ENCODE results near the gene KRTAP5-3. TPM values are rescaled to one million over a fixed set of nuclear protein-coding genes. Genes with fewer than 3 reads are reported as not detected.
A peak's percentile ranks its signal among the peaks of the same experiment; 100 is the strongest.

Gene KRTAP5-3
- total and polyA plus RNA-seq, 2 experiments from 2014 or later: not detected

- H3K27me3 ChIP-seq: peaks cover 4% of the 10 kb centered on the region
- H3K27ac ChIP-seq: no peak overlapping the region
- no peaks in the 10 kb centered on the region for H3K36me3 ChIP-seq
- H3K4me3 ChIP-seq: no peak overlapping the region
- TF ChIP-seq, protein P1, sequence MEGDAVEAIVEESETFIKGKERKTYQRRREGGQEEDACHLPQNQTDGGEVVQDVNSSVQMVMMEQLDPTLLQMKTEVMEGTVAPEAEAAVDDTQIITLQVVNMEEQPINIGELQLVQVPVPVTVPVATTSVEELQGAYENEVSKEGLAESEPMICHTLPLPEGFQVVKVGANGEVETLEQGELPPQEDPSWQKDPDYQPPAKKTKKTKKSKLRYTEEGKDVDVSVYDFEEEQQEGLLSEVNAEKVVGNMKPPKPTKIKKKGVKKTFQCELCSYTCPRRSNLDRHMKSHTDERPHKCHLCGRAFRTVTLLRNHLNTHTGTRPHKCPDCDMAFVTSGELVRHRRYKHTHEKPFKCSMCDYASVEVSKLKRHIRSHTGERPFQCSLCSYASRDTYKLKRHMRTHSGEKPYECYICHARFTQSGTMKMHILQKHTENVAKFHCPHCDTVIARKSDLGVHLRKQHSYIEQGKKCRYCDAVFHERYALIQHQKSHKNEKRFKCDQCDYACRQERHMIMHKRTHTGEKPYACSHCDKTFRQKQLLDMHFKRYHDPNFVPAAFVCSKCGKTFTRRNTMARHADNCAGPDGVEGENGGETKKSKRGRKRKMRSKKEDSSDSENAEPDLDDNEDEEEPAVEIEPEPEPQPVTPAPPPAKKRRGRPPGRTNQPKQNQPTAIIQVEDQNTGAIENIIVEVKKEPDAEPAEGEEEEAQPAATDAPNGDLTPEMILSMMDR (IDR thresholded peaks at IDR 0.05; ENCODE audit: low read depth, low read length): peak; percentile 86
- no peaks in the 10 kb centered on the region for H3K9me3 ChIP-seq (ENCODE audit: low read depth)
- DNase-seq (ENCODE audit: low read depth in 1 of 2, low spot score in 1 of 2): peak; percentile 36 to 62
- no peaks in the 10 kb centered on the region for H3K4me1 ChIP-seq (ENCODE audit: low read depth)
Measured at GRCh38 chr11:1640076-1640946, 32.0 kb upstream of the KRTAP5-3 start.

- Histone ChIP-seq H3K4me1 (ENCODE audit: low read depth) (no peaks in the 10 kb centered on the region), H3K4me3 (no peak overlapping the region), H3K9me3 (ENCODE audit: low read depth) (no peaks in the 10 kb centered on the region), H3K27me3 (peaks cover 7% of the 10 kb centered on the region), H3K36me3 (no peaks in the 10 kb centered on the region), H3K27ac (no peak overlapping the region)
- TF ChIP-seq, protein P1 (IDR thresholded peaks at IDR 0.05; ENCODE audit: low read depth, low read length): no peak
- DNase-seq (ENCODE audit: low read depth in 1 of 2, low spot score in 1 of 2): no peak
Measured at GRCh38 chr11:1639666-1640065, 31.4 kb upstream of the KRTAP5-3 start.

DNA sequence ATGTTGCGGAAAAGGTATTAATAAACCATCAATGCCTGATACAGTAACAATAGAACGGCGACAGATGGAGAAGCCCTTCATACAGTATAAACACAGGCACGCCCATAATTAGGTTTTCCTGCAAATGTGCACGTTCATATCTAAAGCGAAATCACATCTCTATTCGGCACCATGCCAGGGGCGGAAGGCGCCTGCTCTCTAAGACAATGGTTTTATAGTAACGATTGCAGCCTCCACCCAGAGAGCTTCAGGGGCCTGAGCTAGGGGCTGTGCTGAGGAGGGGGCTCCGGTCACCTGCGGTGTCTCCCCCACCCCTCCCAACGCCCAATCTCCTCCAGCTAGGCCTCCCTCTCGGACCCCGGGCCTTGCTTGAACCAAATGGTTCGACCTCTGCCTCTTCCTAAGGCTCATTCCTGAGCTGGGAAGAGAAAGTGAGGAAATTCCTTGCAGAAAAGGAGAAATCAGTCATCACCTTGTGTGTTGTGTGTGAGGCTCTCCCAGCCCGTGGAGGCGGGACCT, 30.9 kb upstream of the KRTAP5-3 start:
- H3K4me1 ChIP-seq (ENCODE audit: low read depth): no peaks in the 10 kb centered on the region
- TF ChIP-seq, protein P1 (IDR thresholded peaks at IDR 0.05; ENCODE audit: low read depth, low read length): no peak
- no peak overlapping the region for H3K27ac ChIP-seq
- H3K4me3 ChIP-seq: no peak overlapping the region
- H3K27me3 ChIP-seq: peaks cover 8% of the 10 kb centered on the region
- H3K9me3 ChIP-seq (ENCODE audit: low read depth): no peaks in the 10 kb centered on the region
- DNase-seq (ENCODE audit: low read depth in 1 of 2, low spot score in 1 of 2): no peak
- no peaks in the 10 kb centered on the region for H3K36me3 ChIP-seq

DNA sequence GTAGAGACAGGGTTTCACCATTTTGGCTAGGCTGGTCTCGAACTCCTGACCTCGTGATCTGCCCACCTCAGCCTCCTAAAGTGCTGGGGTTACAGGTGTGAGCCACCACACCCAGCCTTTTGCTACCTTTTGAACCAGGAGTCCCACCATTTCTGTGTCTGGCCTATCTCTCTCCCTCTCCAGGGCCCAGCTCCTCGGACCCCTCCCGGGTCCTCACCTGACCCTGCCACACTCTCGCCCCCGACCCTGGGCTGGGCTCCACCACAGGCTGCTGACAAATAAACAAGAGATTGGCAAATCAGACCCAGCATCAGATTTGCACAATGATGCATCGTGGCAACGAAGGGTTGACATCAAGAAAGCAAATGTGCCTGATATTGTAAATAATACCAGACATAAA, 30.1 kb upstream of the KRTAP5-3 start:
- H3K9me3 ChIP-seq (ENCODE audit: low read depth): no peaks in the 10 kb centered on the region
- H3K27me3 ChIP-seq: peaks cover 14% of the 10 kb centered on the region

GRCh38 chr11:1637628-1638027, 29.4 kb upstream of the KRTAP5-3 start:
- no peak overlapping the region for H3K4me3 ChIP-seq
- TF ChIP-seq, protein P1 (IDR thresholded peaks at IDR 0.05; ENCODE audit: low read depth, low read length): no peak
- H3K36me3 ChIP-seq: no peaks in the 10 kb centered on the region
- H3K27ac ChIP-seq: no peak overlapping the region
- no peaks in the 10 kb centered on the region for H3K4me1 ChIP-seq (ENCODE audit: low read depth)
- no peaks in the 10 kb centered on the region for H3K9me3 ChIP-seq (ENCODE audit: low read depth)
- DNase-seq (ENCODE audit: low read depth in 1 of 2, low spot score in 1 of 2): no peak
- peaks cover 17% of the 10 kb centered on the region for H3K27me3 ChIP-seq

More for the DNA sequence above, 30.1 kb upstream of the KRTAP5-3 start:
- TF ChIP-seq, protein P1 (IDR thresholded peaks at IDR 0.05; ENCODE audit: low read depth, low read length): no peak
- Histone ChIP-seq H3K4me3 (no peak overlapping the region), H3K4me1 (ENCODE audit: low read depth) (no peaks in the 10 kb centered on the region), H3K36me3 (no peaks in the 10 kb centered on the region), H3K27ac (no peak overlapping the region)
- no peak for DNase-seq (ENCODE audit: low read depth in 1 of 2, low spot score in 1 of 2)

All from cardiac muscle cell (in vitro differentiated cells and primary cell).